Gastroesophageal sphincter (tissue), 3 donors: ENCODE results near the gene DNAJC6.

Experiments used
- CTCF ChIP-seq, 4 experiments: fragments of 200-600 bp in 2 of 4; fragments of 450-650 bp in 2 of 4; sonication (generic) in 1 of 4; IDR thresholded peaks; one replicate each; pipeline ENCODE4 v1.5.1; 2017 to 2019; ENCODE audit warnings: antibody characterized with exemption in 4 of 4, mild to moderate bottlenecking in 2 of 4, moderate library complexity in 2 of 4
- EP300 ChIP-seq: sonication (generic); formaldehyde crosslinking; IDR thresholded peaks from one replicate; pipeline ENCODE4 v1.6.1; 2017; ENCODE audit warnings: antibody characterized with exemption, mild to moderate bottlenecking
- POLR2A ChIP-seq, 2 donors: fragments of 450-650 bp; IDR thresholded peaks; one replicate each; pipeline ENCODE4 v1.6.1; 2017; ENCODE audit warnings: antibody characterized with exemption in 2 of 2, mild to moderate bottlenecking in 2 of 2, moderate library complexity in 1 of 2
- POLR2AphosphoS5 ChIP-seq: sonication (generic); formaldehyde crosslinking; IDR thresholded peaks from one replicate; pipeline ENCODE4 v1.6.1; 2017; ENCODE audit warnings: antibody characterized with exemption

- TF ChIP-seq CTCF (IDR thresholded peaks at IDR 0.05) (no peak), POLR2AphosphoS5 (no peak), EP300 (no peak), POLR2A (IDR thresholded peaks at IDR 0.05) (no peak)
These were observed 79.8 kb downstream of the DNAJC6 start for GRCh38 chr1:65388908-65389695.
